Esophagus muscularis mucosa (tissue), 4 donors: ENCODE results near the gene MED13L.

ENCODE experiments used
- EP300 ChIP-seq: sonication (generic); formaldehyde crosslinking; IDR thresholded peaks from one replicate; pipeline ENCODE4 v1.6.1; 2017; ENCODE audit warnings: antibody characterized with exemption
- POLR2A ChIP-seq: fragments of 450-650 bp; IDR thresholded peaks from one replicate; pipeline ENCODE4 v1.6.1; 2017; ENCODE audit warnings: antibody characterized with exemption, moderate library complexity, mild to moderate bottlenecking, low read depth
- POLR2AphosphoS5 ChIP-seq, 2 donors: sonication (generic); formaldehyde crosslinking; IDR thresholded peaks; one replicate each; pipeline ENCODE4 v1.6.1; 2017; ENCODE audit warnings: antibody characterized with exemption in 2 of 2
- TF ChIP-seq, protein P1 (sequence below), 3 experiments: fragments of 200-600 bp in 2 of 3; fragments of 450-650 bp in 1 of 3; sonication (generic) in 2 of 3; IDR thresholded peaks; one replicate each; pipeline ENCODE4 v1.5.1; 2017 to 2019; ENCODE audit warnings: antibody characterized with exemption in 3 of 3, mild to moderate bottlenecking in 2 of 3, moderate library complexity in 1 of 3

- TF ChIP-seq POLR2A = no peak
- TF ChIP-seq, protein P1, sequence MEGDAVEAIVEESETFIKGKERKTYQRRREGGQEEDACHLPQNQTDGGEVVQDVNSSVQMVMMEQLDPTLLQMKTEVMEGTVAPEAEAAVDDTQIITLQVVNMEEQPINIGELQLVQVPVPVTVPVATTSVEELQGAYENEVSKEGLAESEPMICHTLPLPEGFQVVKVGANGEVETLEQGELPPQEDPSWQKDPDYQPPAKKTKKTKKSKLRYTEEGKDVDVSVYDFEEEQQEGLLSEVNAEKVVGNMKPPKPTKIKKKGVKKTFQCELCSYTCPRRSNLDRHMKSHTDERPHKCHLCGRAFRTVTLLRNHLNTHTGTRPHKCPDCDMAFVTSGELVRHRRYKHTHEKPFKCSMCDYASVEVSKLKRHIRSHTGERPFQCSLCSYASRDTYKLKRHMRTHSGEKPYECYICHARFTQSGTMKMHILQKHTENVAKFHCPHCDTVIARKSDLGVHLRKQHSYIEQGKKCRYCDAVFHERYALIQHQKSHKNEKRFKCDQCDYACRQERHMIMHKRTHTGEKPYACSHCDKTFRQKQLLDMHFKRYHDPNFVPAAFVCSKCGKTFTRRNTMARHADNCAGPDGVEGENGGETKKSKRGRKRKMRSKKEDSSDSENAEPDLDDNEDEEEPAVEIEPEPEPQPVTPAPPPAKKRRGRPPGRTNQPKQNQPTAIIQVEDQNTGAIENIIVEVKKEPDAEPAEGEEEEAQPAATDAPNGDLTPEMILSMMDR (IDR thresholded peaks at IDR 0.05) = no peak
- no peak for TF ChIP-seq POLR2AphosphoS5 (IDR thresholded peaks at IDR 0.05)
- no peak for TF ChIP-seq EP300
These were observed 233.6 kb downstream of the MED13L start for GRCh38 chr12:116043659-116044535.
